ENCODE measurements around the gene AP3M1. TPM values are rescaled to one million over a fixed set of nuclear protein-coding genes. Genes with fewer than 3 reads are reported as not detected.

Gene AP3M1
- total RNA-seq, 1 donor from 2014 or later = 32.7 TPM

DNA sequence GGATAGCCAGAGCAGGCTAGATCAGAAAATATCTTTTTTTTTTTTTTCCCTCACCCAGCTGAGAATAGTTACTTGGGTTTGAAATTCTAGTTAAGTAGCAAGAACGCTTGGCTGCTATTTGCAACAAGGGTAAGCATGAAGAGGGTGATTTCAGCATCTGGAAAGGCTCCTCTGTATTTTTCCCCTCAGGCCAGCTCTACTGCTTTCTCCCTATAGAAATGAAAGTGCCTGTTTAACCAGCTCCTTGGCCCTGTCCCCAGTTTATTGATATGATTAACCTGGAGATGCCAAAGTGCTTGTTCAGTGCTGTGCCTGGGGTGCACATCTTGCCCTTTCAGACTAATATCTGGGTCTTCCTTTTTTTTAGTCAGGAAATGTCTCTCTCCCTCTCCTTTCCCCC, 37.1 kb downstream of the AP3M1 start:
- DNase-seq = no peak

DNA sequence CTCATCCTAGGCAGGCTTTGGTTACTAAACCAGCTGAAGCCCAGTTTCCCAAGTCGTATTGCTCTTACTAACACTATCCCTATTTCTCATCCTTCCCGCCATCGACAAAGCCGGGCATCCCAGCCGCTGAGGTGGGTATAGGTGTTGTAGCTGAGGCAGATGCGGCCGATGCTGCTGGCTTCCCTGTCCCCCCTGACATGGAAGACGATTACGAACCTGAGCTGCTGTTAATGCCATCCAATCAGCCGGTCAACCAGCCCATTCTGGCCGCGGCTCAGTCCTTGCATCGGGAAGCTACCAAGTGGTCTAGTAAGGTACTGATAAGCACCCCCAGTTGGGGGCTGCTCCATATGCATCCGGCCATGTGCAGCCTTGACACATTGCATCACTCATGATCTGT, 38.8 kb downstream of the AP3M1 start:
- DNase-seq = no peak

DNA sequence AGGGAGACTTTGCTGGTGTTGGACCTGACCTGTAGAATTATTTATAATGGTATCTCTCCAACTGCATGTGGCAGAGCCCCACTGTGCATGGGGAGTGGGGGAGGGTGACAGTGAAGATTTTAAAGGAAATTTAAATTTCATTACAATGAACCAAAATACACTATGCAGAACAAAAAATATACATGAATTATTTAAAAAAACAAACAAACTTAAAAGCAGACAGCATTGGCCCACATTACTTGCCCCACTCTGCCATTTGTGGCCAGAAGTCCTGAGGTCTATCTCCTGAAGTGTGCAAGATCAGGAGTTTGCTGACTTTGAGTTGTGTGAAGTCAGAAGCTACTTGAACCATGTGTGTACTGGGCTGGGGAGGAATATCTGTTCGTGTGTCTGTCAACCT, 40.5 kb downstream of the AP3M1 start:
- DNase-seq = no peak

DNA sequence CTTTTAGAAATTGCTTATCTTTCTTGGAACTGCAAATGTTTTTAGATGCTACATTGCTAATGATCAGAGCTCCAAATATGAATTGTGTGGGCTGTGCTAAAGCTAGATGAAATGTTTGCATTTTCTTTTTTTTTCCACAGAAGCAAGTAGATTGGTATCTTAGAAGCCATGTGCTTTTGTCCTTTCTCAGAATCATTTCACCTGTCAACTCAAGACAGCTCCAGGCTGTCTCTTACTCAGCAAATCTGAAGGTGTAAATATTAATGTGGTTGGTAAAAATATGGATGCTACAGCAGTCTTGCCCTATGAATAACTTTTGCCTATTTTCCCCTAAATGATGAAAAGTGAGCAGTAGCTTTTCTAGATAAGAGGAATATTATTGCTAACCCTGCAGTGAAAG, 41.2 kb downstream of the AP3M1 start:
- no peak for DNase-seq

DNA sequence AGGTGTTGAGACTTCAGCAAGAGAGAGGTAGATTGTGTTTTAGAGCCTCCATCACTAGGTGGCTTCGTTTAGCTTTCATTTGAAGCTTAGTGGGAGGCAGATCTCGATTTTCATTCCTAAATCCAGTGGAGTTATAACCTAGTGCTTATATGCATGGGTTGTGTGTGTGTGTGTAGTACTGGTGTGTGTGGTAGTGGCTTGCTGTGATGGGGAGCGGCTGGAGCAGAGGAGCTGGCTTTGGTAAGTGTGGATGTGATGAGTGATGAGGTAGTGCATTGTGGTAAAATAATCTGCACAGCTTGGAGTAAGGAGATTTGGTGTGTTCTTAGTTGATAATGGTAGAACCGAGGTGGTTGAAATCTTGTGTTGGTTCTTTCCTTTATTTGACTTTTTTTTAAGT, 43.2 kb downstream of the AP3M1 start:
- no peak for DNase-seq

DNA sequence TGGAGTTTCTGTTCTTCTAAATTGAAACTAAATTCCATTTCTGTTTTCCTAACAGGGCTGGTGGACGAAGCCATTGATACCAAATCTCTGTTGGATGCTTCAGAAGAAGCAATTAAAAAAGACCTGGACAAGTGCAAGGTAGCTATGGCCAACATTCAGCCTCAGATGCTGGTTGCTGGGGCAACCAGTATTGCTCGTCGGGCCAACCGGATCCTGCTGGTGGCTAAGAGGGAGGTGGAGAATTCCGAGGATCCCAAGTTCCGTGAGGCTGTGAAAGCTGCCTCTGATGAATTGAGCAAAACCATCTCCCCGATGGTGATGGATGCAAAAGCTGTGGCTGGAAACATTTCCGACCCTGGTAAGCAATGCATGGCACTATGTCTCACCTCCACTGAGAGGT, 45.6 kb downstream of the AP3M1 start:
- DNase-seq = no peak

DNA sequence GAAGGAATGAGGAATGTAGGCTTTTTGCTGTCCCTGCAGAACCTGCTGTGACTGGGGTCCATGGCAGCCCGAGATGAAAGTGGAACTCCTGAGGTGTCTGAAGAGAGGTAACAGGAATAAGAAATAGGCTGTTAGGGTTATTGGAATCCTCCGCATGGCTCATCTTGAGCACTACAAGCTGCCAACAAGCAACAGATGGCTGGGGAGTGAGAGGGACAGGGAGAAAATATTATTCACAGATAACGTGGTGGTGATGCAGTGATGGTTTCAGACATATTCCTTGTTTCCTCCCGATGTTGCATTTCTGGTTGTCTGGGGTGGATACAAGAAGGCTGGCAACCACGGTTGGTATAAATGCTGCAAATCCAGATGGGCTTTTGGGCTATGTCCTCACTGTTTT, 46.1 kb downstream of the AP3M1 start:
- DNase-seq = no peak

DNA sequence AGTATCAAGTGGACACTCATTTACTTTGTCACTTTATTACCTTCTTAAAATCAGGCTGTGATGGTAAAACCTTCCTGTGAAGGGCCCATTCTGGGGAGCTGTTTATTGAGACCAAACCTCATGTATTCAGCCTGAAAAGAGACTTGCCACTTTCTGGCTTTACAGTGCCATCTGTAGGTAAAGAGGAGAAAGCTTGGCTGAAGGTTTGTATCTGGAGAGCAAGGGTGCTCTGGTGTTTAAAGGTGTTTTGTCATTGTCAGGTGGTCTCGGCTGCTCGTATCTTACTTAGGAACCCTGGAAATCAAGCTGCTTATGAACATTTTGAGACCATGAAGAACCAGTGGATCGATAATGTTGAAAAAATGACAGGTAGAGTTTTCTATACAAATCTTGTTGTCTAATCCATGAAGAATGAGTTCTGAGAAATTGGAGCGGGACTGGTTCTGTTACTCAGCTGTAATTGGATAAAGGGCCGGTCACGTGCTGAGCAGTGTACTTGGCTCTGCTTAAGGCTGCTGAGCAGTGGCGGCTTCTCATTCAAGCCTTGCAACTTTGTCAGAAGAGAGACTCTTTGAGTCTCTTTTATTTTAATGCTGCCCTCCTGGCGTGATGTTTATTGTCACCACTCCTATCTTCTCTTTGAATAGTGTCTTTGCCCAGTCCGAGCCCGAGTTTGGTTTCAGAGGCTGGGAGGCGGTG, 46.9 kb downstream of the AP3M1 start:
- peak; percentile 61 for DNase-seq

DNA sequence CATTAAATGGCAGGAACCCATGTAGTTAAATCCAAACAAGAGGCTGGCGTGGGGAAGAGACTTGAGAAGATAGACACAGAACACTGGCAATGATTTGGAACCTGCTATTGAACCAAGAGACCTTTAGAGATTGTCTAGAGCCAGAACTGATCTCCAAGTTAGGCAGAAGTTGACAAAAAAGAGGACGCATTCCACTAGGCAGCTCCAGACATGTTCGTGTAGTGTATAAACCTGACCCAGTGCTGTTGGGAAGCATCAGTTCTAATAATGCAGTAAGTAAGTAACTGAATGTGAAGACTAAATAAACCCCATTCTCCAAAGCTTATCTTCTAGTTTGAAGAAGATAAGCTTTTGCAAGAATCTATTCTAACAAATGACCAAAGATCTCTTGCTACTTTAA, 50.8 kb downstream of the AP3M1 start:
- DNase-seq = no peak

DNA sequence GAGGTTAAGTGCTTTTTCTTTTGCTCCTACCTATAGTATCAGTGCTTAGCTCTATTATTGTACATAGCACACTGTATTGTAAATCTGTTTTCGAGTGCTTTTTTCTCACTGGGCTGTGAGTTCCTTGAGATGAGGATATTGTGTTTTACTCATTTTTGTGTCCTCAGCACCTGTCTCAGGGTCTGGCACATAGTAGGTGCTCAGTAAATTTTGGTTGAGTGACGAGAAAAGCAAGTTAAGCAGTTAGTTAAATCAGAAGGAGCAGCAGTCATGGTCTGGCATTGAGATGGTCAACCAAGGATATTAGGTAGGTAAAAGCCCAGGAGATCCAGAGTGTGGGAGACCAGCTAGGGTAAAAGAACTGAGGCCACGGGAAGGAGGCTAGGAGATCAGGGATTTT, 51.2 kb downstream of the AP3M1 start:
- DNase-seq = no peak

DNA sequence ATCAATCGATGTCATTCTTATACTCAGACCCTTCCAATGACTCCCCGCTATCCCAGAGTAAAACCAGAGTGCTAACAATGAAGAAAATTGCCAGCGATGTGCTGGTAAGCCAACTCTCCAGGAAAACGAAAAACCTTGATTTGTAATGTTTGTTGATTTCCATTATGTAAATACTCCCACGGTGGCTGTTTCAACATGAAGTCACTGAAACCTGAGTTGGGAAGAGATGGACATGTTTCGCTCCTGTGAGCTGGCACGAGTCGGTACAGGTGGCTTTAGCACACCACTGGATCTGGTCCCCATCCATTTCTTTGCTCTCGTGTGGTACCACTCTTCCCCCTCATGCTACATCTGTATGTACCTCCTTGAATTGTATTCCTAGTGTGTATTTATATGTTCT, 52.9 kb downstream of the AP3M1 start:
- no peak for DNase-seq

DNA sequence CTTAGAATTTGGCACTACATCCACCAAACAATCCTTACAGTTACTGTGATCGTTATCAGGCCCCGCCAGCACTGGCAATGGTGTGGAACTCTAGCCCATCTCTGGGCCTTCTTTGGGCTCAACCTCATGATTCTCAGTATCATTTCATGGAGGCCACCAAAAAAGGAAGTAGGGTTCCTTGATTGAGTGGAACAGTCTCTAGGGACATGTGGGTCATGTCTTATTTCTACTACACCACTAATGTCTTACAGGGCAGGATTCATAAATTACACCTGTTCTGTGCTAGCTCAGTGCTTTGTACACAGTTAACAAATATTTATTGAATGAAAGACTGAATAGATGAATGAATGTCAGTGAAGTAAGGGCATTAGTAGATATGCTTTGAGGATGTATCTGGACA, 53.9 kb downstream of the AP3M1 start:
- no peak for DNase-seq

DNA sequence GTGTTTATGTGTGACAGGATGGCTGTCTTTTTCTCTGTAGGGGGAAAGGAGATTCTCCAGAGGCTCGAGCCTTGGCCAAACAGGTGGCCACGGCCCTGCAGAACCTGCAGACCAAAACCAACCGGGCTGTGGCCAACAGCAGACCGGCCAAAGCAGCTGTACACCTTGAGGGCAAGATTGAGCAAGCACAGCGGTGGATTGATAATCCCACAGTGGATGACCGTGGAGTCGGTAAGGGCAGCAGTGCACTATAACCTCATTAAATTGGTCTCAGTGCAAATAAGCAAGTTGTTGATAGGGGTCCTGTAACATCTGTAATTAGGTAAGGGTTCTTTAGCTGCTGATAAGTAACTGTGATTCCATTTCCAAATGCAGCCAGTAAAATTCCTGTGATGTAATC, 56.4 kb downstream of the AP3M1 start:
- no peak for DNase-seq

DNA sequence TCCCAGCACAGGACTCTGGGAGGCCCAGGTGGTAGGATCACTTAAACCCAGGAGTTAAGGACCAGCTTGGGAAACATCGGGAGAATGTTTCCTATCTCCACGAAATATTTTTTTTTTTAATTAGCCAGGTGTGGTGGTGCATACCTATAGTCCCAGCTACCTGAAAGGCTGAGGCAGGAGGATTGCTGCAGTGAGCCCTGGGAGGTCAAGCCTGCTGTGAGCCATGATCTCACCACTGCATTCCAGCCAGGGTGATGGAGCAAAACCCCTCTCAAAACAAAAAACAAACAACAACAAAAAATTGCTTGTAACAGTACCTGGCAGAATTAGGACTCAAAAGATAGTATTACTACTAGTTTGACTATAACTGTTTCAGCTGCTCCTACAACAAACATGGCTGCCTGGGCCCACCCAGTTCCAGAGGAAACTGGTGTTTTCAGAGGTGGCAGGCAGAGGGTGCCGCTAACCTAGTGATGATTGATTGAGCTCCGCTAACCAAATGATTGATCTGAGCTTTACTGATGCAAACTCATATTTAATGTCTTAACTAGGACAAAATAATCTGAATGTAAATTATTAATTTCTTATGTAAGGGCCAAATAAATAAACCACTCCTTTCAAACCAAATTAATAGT, 57.0 kb downstream of the AP3M1 start:
- no peak for DNase-seq

DNA sequence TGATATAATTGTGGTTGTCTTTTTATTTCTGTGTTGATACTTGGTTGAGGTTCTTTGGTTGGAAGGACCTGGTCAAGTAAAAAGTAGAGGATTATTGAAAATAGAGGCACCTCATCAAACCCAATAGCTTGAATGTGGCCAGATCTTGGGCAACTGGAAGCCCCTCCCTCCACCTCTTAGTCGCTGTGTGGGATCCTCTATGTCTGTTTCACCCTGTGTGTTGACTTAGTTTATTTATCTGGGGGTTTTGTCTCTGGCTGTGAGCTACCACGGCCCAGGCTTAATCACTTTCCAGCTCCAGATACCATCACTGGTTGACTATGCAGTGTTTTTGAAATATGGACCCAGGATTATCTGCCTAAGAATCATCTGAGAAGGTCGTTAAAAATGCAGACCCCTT, 58.3 kb downstream of the AP3M1 start:
- DNase-seq = no peak

DNA sequence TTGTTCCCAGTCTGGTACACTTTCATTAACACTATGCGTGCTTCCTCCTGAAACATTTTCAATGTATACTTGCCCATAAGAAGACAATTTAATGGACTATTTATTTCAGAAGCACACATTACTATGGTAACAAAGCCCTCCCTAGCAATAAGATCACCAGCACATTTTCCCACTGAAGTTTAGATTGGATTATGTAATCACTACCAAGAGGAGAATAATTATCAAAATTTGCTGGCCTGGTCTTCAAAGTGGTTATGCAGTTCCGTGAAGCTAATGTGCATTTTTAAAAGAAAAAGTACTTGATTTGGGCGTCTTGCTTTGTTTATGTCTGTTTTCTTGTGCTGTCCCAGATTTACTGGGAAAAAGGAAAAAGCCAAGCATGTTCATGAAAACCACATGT, 61.9 kb downstream of the AP3M1 start:
- no peak for DNase-seq

DNA sequence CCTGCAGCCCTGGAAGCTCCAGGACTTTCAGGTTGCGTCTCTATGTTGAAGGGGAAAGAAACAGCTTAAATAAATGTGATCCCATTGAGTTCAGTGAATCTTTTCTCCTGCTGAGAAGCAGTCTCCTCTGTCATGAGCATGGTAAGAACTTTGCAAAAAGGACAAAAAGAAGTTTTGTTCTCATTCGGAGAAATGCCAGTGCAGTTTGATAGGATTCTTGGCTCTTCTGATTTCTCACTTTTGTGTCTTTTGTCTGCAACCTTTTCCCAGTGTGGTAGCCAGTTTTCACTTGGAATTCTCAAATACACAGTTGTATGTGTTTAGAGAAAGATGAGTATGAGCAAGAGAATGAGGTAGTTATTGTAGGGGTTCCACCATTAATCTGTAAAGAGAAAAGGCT, 64.3 kb downstream of the AP3M1 start:
- DNase-seq = no peak

DNA sequence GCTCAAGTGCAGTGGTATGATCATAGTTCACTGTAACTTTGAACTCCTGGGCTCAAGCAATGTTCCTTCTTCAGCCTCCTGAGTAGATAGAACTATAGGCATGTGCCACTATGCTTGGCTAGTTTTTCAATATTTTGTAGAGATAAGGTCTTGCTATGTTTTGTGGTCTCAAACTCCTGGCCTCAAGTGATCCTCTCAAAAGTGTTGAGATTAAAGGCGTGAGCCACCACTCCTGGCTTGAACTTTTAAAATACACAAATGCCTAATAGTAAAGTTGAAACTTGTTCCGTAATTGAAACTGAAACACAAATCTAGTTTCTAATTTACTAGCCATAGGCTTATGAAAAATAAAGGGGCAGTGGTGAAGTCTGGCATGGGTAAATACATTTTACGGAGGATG, 65.7 kb downstream of the AP3M1 start:
- no peak for DNase-seq

DNA sequence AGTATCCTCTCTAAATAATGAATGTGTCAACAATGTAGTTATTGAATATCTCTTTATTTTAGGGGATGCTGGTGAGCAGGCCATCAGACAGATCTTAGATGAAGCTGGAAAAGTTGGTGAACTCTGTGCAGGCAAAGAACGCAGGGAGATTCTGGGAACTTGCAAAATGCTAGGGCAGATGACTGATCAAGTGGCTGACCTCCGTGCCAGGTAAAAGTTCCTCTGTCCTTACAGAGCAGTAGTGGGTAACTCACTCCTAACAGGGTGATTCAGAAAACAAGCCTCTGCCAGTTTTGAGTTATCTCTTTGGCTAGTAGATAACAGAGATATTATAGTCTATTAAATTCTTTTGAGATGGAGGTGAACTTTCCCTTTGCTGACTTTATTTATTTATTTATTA, 67.3 kb downstream of the AP3M1 start:
- DNase-seq = no peak

DNA sequence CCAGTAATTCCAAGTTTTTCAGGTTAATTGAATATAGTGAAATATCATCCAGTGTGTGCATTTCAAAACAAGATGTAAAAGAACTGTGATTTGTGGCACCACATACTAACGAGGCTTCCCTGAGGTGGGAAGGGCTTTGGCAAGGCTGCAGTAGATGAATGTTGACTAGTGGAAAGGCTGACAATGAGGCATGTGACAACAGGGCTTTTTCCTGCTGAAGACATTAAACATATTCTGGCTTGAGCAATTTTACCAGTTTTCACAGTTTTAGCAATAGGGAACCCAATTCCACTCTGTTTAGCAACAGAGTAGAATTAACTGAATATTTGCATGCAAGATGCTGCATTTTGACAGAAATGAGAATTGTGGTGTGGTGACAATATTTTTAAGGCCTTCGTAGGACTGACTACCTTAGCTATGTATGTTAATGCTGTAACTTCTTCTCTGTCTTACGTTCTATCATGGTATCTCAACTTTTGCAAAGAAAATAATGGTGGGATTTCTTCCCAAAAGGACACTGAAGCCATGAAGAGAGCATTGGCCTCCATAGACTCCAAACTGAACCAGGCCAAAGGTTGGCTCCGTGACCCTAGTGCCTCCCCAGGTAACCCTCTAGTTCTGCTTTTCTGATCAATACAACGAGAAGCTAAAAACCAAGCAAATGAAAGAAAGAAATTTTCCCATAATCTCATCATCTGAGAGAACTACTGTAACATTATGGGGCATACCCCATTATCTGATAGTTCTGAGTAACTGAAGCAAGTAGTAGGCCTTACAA, 68.5 kb downstream of the AP3M1 start:
- DNase-seq = no peak

DNA sequence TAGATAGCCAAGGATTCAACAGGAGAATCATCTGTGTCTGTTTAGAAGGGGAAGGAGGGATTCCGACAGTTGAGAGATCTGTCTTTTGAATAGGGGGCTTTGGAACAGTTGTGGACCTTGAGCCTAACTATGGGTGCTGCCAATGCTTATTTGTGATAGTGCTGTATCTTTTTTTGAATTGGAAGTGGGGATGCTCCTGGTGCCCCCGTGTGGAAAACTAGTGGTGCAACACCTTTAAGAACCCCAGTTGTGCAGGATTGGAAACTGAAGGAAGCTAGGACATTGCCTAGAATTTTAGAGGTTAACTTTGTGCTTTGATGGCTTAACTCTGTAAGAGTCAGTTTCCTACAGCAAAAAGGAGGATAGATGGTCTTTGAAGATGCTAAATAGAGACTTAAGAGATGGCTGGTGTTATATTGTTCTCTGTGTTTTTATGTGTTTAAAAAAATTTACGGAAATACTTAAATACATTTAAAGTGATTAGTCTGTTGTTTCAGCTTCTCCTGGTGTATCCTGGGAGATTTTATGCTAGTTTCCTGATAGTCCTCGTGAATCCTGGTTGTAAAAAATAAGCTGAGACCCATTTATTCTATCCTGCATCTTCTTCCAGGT, 69.3 kb downstream of the AP3M1 start:
- DNase-seq = peak; percentile 80

DNA sequence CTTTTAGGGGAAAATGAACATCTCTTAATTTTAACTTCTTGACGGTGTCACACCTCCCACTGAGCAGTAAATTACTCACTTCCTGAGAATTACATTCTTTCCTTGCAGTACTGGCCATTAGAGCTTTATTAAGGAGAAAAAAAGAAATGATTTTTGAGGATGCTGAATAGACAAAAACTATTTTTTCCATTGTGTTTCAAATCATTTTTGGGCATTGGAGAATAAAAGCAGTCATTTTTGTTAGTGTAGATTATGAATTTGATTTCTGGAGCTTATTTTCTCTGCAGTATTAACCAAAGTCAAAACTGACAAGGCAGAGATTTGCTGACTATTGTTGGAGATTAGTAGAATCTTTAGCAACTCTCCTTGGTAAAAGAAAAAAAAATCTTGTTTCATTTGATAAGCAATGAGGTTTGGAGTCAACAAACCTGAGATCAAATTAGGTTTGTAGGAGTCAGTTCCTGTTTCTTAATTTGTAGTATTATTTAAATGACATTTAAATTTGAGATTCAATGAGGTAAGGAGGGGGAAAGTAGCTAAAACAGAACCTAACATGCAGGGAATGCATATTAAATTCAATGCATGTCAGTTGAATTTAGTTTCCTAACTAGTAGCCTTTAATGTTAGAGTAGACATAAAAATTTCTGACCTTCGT, 70.6 kb downstream of the AP3M1 start:
- DNase-seq = peak; percentile 54

Measured in dermis blood vessel endothelial cell (primary cell).